HEK293 (cell line): ENCODE data around the gene CYB5RL.

ENCODE experiments used
- CTCF ChIA-PET: fragments of 350-600 bp; formaldehyde crosslinking; extraction: SDS; loops from one replicate; lab custom pipeline; 2021; ENCODE audit warnings: antibody characterized with exemption; lab: Yijun Ruan, JAX
- POLR2A ChIA-PET: fragments of 300-600 bp; formaldehyde crosslinking; extraction: SDS; loops from one replicate; lab custom pipeline; 2020; ENCODE audit warnings: antibody characterized with exemption, inconsistent platforms; lab: Yijun Ruan, JAX
- H3K27ac ChIP-seq: fragments of 200-500 bp; sonication (Bioruptor generic); 2 replicates; pipeline ENCODE4 v1.5.1; 2014; ENCODE audit warnings: low read depth, low read length, control low read depth, inconsistent platforms; ENCODE audit errors: extremely low read depth
- H3K36me3 ChIP-seq, 2 experiments: fragments of 200-500 bp in 1 of 2; sonication (Bioruptor generic) in 1 of 2; 1 replicate in 1 of 2; 2 replicates in 1 of 2; pipeline ENCODE4 v1.5.1; 2014 to 2017; ENCODE audit warnings: inconsistent platforms in 2 of 2, low read length in 2 of 2; ENCODE audit not compliant: control insufficient read depth in 2 of 2, insufficient read depth in 1 of 2
- H3K4me1 ChIP-seq: fragments of 200-500 bp; sonication (Bioruptor generic); 2 replicates; pipeline ENCODE4 v1.5.1; 2014; ENCODE audit warnings: mild to moderate bottlenecking, low read length, inconsistent platforms; ENCODE audit not compliant: control insufficient read depth, insufficient read depth
- H3K4me3 ChIP-seq: 2 replicates; pipeline ENCODE4 v1.5.1; 2011; ENCODE audit warnings: low read depth, mild to moderate bottlenecking, control low read depth, low read length, moderate library complexity
- H3K9me3 ChIP-seq: fragments of 200-500 bp; sonication (Bioruptor generic); 2 replicates; pipeline ENCODE4 v1.5.1; 2014; ENCODE audit warnings: low read depth, low read length, inconsistent platforms; ENCODE audit not compliant: control insufficient read depth, insufficient read depth
- GFI1B ChIP-seq: fragments of 450-650 bp; formaldehyde crosslinking; IDR thresholded peaks from 2 replicates; pipeline ENCODE4 v1.5.1; 2016; ENCODE audit warnings: missing biosample characterization, missing genetic modification characterization
- IKZF3 ChIP-seq: fragments of 450-650 bp; IDR thresholded peaks from 2 replicates; pipeline ENCODE4 v1.5.0; 2018; ENCODE audit warnings: missing biosample characterization, mild to moderate bottlenecking, missing genetic modification characterization, moderate library complexity
- KLF10 ChIP-seq: fragments of 450-650 bp; IDR thresholded peaks from 2 replicates; pipeline ENCODE4 v1.5.1; 2018; ENCODE audit warnings: missing biosample characterization, mild to moderate bottlenecking, missing genetic modification characterization
- ZBTB1 ChIP-seq: fragments of 450-650 bp; formaldehyde crosslinking; IDR thresholded peaks from 2 replicates; pipeline ENCODE4 v1.5.1; 2016; ENCODE audit warnings: missing biosample characterization, missing genetic modification characterization
- ZNF10 ChIP-seq: fragments of 450-650 bp; formaldehyde crosslinking; IDR thresholded peaks from 2 replicates; pipeline ENCODE4 v1.5.1; 2017; ENCODE audit warnings: missing biosample characterization, missing genetic modification characterization
- ZNF184 ChIP-seq: fragments of 450-650 bp; IDR thresholded peaks from 2 replicates; pipeline ENCODE4 v1.5.1; 2018; ENCODE audit warnings: missing biosample characterization, mild to moderate bottlenecking, missing genetic modification characterization
- ZNF24 ChIP-seq: fragments of 450-650 bp; formaldehyde crosslinking; IDR thresholded peaks from 2 replicates; pipeline ENCODE4 v1.5.1; 2016; ENCODE audit warnings: missing biosample characterization, missing genetic modification characterization
- ZNF280D ChIP-seq: fragments of 450-650 bp; formaldehyde crosslinking; IDR thresholded peaks from 2 replicates; pipeline ENCODE4 v1.5.1; 2016; ENCODE audit warnings: missing biosample characterization, missing genetic modification characterization
- ZNF335 ChIP-seq: fragments of 450-650 bp; formaldehyde crosslinking; conservative IDR thresholded peaks from 2 replicates; pipeline ENCODE4 v1.5.1; 2016; ENCODE audit warnings: missing biosample characterization, missing genetic modification characterization
- ZNF426 ChIP-seq: fragments of 450-650 bp; formaldehyde crosslinking; IDR thresholded peaks from 2 replicates; pipeline ENCODE4 v1.5.1; 2017; ENCODE audit warnings: missing biosample characterization, missing genetic modification characterization, mild to moderate bottlenecking, inconsistent platforms, moderate library complexity
- ZNF521 ChIP-seq: fragments of 450-650 bp; formaldehyde crosslinking; IDR thresholded peaks from 2 replicates; pipeline ENCODE4 v1.5.1; 2017; ENCODE audit warnings: missing biosample characterization, mild to moderate bottlenecking, missing genetic modification characterization
- ZNF529 ChIP-seq: fragments of 450-650 bp; formaldehyde crosslinking; IDR thresholded peaks from 2 replicates; pipeline ENCODE4 v1.5.1; 2017; ENCODE audit warnings: missing genetic modification characterization, missing biosample characterization; ENCODE audit not compliant: insufficient replicate concordance
- ZNF768 ChIP-seq: fragments of 450-650 bp; formaldehyde crosslinking; IDR thresholded peaks from 2 replicates; pipeline ENCODE4 v1.5.1; 2018; ENCODE audit warnings: missing biosample characterization, mild to moderate bottlenecking, missing genetic modification characterization
- ZNF785 ChIP-seq: fragments of 450-650 bp; formaldehyde crosslinking; IDR thresholded peaks from 2 replicates; pipeline ENCODE4 v1.5.1; 2016; ENCODE audit warnings: missing biosample characterization, missing genetic modification characterization
- ZNF843 ChIP-seq: fragments of 450-650 bp; formaldehyde crosslinking; IDR thresholded peaks from 2 replicates; pipeline ENCODE4 v1.5.1; 2016; ENCODE audit warnings: missing biosample characterization, missing genetic modification characterization
- TF ChIP-seq, protein P1 (sequence below): fragments of 450-650 bp; formaldehyde crosslinking; IDR thresholded peaks from 2 replicates; pipeline ENCODE4 v1.5.1; 2016; ENCODE audit warnings: missing biosample characterization, missing genetic modification characterization
- TF ChIP-seq, protein P2 (sequence below): fragments of 450-650 bp; formaldehyde crosslinking; IDR thresholded peaks from 2 replicates; pipeline ENCODE4 v1.5.1; 2017; ENCODE audit warnings: missing biosample characterization, missing genetic modification characterization
- TF ChIP-seq, protein P3 (sequence below): fragments of 450-650 bp; formaldehyde crosslinking; IDR thresholded peaks from 2 replicates; pipeline ENCODE4 v1.5.1; 2017; ENCODE audit warnings: missing biosample characterization, missing genetic modification characterization
- TF ChIP-seq, protein P4 (sequence below): fragments of 450-650 bp; IDR thresholded peaks from 2 replicates; pipeline ENCODE4 v1.5.1; 2018; ENCODE audit warnings: missing biosample characterization, missing genetic modification characterization

CYB5RL gene

GRCh38 chr1:54237586-54237985 is 37.8 kb upstream of the CYB5RL start:
- Histone ChIP-seq H3K4me3 (no peak overlapping the region), H3K4me1 (no peaks in the 10 kb centered on the region), H3K27ac (no peak overlapping the region), H3K9me3 (no peaks in the 10 kb centered on the region), H3K36me3 (peaks cover 0 to 48% of the 10 kb centered on the region in 2 experiments; a peak in 2 of 3 replicates)
- TF ChIP-seq ZNF335 = no peak
- TF ChIP-seq, protein P1, sequence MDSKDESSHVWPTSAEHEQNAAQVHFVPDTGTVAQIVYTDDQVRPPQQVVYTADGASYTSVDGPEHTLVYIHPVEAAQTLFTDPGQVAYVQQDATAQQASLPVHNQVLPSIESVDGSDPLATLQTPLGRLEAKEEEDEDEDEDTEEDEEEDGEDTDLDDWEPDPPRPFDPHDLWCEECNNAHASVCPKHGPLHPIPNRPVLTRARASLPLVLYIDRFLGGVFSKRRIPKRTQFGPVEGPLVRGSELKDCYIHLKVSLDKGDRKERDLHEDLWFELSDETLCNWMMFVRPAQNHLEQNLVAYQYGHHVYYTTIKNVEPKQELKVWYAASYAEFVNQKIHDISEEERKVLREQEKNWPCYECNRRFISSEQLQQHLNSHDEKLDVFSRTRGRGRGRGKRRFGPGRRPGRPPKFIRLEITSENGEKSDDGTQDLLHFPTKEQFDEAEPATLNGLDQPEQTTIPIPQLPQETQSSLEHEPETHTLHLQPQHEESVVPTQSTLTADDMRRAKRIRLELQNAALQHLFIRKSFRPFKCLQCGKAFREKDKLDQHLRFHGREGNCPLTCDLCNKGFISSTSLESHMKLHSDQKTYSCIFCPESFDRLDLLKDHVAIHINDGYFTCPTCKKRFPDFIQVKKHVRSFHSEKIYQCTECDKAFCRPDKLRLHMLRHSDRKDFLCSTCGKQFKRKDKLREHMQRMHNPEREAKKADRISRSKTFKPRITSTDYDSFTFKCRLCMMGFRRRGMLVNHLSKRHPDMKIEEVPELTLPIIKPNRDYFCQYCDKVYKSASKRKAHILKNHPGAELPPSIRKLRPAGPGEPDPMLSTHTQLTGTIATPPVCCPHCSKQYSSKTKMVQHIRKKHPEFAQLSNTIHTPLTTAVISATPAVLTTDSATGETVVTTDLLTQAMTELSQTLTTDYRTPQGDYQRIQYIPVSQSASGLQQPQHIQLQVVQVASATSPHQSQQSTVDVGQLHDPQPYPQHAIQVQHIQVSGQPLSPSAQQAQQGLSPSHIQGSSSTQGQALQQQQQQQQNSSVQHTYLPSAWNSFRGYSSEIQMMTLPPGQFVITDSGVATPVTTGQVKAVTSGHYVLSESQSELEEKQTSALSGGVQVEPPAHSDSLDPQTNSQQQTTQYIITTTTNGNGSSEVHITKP = no peak
- TF ChIP-seq IKZF3 (tag by site-specific recombination) = no peak
- no peak for TF ChIP-seq ZNF768 (tag by site-specific recombination)
- TF ChIP-seq, protein P2, sequence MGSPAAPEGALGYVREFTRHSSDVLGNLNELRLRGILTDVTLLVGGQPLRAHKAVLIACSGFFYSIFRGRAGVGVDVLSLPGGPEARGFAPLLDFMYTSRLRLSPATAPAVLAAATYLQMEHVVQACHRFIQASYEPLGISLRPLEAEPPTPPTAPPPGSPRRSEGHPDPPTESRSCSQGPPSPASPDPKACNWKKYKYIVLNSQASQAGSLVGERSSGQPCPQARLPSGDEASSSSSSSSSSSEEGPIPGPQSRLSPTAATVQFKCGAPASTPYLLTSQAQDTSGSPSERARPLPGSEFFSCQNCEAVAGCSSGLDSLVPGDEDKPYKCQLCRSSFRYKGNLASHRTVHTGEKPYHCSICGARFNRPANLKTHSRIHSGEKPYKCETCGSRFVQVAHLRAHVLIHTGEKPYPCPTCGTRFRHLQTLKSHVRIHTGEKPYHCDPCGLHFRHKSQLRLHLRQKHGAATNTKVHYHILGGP (tag by site-specific recombination) = no peak
- no peak for TF ChIP-seq ZNF280D (tag by site-specific recombination)
- TF ChIP-seq ZBTB1 (tag by site-specific recombination) = no peak
- TF ChIP-seq ZNF24 (tag by site-specific recombination) = no peak
- no peak for TF ChIP-seq ZNF10 (tag by site-specific recombination)
- no peak for TF ChIP-seq ZNF785 (tag by site-specific recombination)
- TF ChIP-seq ZNF184 (tag by site-specific recombination) = no peak
- TF ChIP-seq ZNF426 = no peak
- no peak for TF ChIP-seq KLF10 (tag by site-specific recombination)
- TF ChIP-seq, protein P3, sequence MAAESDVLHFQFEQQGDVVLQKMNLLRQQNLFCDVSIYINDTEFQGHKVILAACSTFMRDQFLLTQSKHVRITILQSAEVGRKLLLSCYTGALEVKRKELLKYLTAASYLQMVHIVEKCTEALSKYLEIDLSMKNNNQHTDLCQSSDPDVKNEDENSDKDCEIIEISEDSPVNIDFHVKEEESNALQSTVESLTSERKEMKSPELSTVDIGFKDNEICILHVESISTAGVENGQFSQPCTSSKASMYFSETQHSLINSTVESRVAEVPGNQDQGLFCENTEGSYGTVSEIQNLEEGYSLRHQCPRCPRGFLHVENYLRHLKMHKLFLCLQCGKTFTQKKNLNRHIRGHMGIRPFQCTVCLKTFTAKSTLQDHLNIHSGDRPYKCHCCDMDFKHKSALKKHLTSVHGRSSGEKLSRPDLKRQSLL (tag by site-specific recombination) = no peak
- no peak for TF ChIP-seq GFI1B (tag by site-specific recombination)
- TF ChIP-seq ZNF843 = no peak
- no peak for TF ChIP-seq ZNF521
- TF ChIP-seq ZNF529 (tag by site-specific recombination) = no peak
- TF ChIP-seq, protein P4, sequence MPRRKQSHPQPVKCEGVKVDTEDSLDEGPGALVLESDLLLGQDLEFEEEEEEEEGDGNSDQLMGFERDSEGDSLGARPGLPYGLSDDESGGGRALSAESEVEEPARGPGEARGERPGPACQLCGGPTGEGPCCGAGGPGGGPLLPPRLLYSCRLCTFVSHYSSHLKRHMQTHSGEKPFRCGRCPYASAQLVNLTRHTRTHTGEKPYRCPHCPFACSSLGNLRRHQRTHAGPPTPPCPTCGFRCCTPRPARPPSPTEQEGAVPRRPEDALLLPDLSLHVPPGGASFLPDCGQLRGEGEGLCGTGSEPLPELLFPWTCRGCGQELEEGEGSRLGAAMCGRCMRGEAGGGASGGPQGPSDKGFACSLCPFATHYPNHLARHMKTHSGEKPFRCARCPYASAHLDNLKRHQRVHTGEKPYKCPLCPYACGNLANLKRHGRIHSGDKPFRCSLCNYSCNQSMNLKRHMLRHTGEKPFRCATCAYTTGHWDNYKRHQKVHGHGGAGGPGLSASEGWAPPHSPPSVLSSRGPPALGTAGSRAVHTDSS (tag by site-specific recombination) = no peak
- ChIA-PET CTCF (no interaction called here), POLR2A (no interaction called here)
